BJ (cell line): ENCODE results near the gene TSEN34. TPM values are rescaled to one million over a fixed set of nuclear protein-coding genes. Genes with fewer than 3 reads are reported as not detected.
A peak's percentile ranks its signal among the peaks of the same experiment; 100 is the strongest.
"Not testable (repeated sequence)": the region's sequence is repeated elsewhere in the genome, so short reads cannot be mapped to it uniquely, and the experiment has no call there.

ENCODE experiments used
- CTCF ChIA-PET: fragments of 350-600 bp; formaldehyde crosslinking; extraction: SDS; loops from one replicate; lab custom pipeline; 2021; ENCODE audit warnings: antibody characterized with exemption, inconsistent platforms; lab: Yijun Ruan, JAX
- POLR2A ChIA-PET: fragments of 300-600 bp; sonication (Branson Sonifier 250); formaldehyde crosslinking; extraction: SDS; loops from one replicate; lab custom pipeline; 2021; ENCODE audit warnings: antibody characterized with exemption; lab: Charles Lee
- DNase-seq: peaks from one replicate; pipeline ENCODE4 v3.0.0-alpha.2; 2011; ENCODE audit warnings: low read depth
- H3K27me3 ChIP-seq: 2 replicates; pipeline ENCODE4 v1.6.0; 2011; ENCODE audit warnings: low read length; ENCODE audit not compliant: control insufficient read depth, insufficient read depth
- H3K36me3 ChIP-seq: 2 replicates; pipeline ENCODE4 v1.5.1; 2011; ENCODE audit warnings: low read length; ENCODE audit not compliant: control insufficient read depth, insufficient read depth
- H3K4me3 ChIP-seq: 2 replicates; pipeline ENCODE4 v1.5.1; 2011; ENCODE audit warnings: low read depth, mild to moderate bottlenecking, control low read depth, low read length
- CTCF ChIP-seq: IDR thresholded peaks from 2 replicates; pipeline ENCODE4 v1.5.1; 2011; ENCODE audit warnings: low read depth, mild to moderate bottlenecking, control low read depth, inconsistent platforms, low read length, moderate library complexity; ENCODE audit not compliant: insufficient read depth
- polyA plus RNA-seq: library from polyadenylated mRNA; depleted of rRNA; stranded (reverse); fragments of >200 nt; gene quantifications from 2 replicates; pipeline ENCODE4 v1.2.3, GENCODE V29; 2011

The TSEN34 gene
- polyA plus RNA-seq, 1 experiment, result 53.9 TPM

GRCh38 chr19:54179921-54180461, 11.1 kb upstream of the TSEN34 start:
- CTCF ChIA-PET, result interaction anchor here (1.1 to 1.9 kb wide), 4 partner anchors 10 to 52 kb away, joined by 3 to 10 read pairs (median 4); no protein-coding TSS in a partner anchor
- Histone ChIP-seq H3K36me3 (peaks cover 34% of the 10 kb centered on the region), H3K27me3 (no peaks in the 10 kb centered on the region), H3K4me3 (no peak overlapping the region)
- POLR2A ChIA-PET, result no interaction called here
- peak; percentile 37; the same call in 1 of the 2 replicates for TF ChIP-seq CTCF
- DNase-seq, result no peak

- POLR2A ChIA-PET, result no interaction called here
- no peaks in the 10 kb centered on the region for H3K27me3 ChIP-seq
- no peak for TF ChIP-seq CTCF
- no peak overlapping the region for H3K4me3 ChIP-seq
- CTCF ChIA-PET, result interaction anchor here (1.1 to 1.9 kb wide), 3 partner anchors 10 to 52 kb away, joined by 3 to 10 read pairs (median 4); no protein-coding TSS in a partner anchor
- H3K36me3 ChIP-seq, result peaks cover 32% of the 10 kb centered on the region
- no peak for DNase-seq
Observed at GRCh38 chr19:54180691-54181091, 10.4 kb upstream of the TSEN34 start.

GRCh38 chr19:54181894-54182293, 9.2 kb upstream of the TSEN34 start:
- POLR2A ChIA-PET, H3K4me3 ChIP-seq, H3K27me3 ChIP-seq, DNase-seq: not testable (repeated sequence)
- CTCF ChIA-PET, result interaction anchor here (0.8 kb wide), 1 partner anchor 11 kb away, joined by 4 read pairs; no protein-coding TSS in a partner anchor
- H3K36me3 ChIP-seq, result peaks cover 32% of the 10 kb centered on the region

GRCh38 chr19:54183431-54183830, 7.7 kb upstream of the TSEN34 start:
- no peaks in the 10 kb centered on the region for H3K27me3 ChIP-seq
- CTCF ChIA-PET, result interaction anchor here (2.2 kb wide), 1 partner anchor 15 kb away, joined by 7 read pairs; no protein-coding TSS in a partner anchor
- no peak overlapping the region for H3K4me3 ChIP-seq
- no peak for DNase-seq
- POLR2A ChIA-PET, result no interaction called here
- peaks cover 34% of the 10 kb centered on the region for H3K36me3 ChIP-seq
- no peak for TF ChIP-seq CTCF

GRCh38 chr19:54186351-54186750, 4.8 kb upstream of the TSEN34 start:
- ChIA-PET POLR2A (no interaction called here), CTCF (interaction anchor here (1.1 to 1.3 kb wide), 2 partner anchors 11 to 16 kb away, joined by 3 read pairs; no protein-coding TSS in a partner anchor)
- DNase-seq, result no peak
- no peak overlapping the region for H3K4me3 ChIP-seq
- TF ChIP-seq CTCF, result no peak
- H3K36me3 ChIP-seq, result peaks cover 17% of the 10 kb centered on the region
- no peaks in the 10 kb centered on the region for H3K27me3 ChIP-seq

GRCh38 chr19:54186934-54187381, 4.2 kb upstream of the TSEN34 start:
- no peak for DNase-seq
- TF ChIP-seq CTCF, result no peak
- ChIA-PET CTCF (interaction anchor here (1.1 to 1.3 kb wide), 2 partner anchors 11 to 16 kb away, joined by 3 read pairs; no protein-coding TSS in a partner anchor), POLR2A (no interaction called here)
- Histone ChIP-seq H3K36me3 (peaks cover 17% of the 10 kb centered on the region), H3K4me3 (no peak overlapping the region), H3K27me3 (no peaks in the 10 kb centered on the region)
